HG03571 (cell line): ENCODE measurements around the gene SLC6A17.

Experiments
- ATAC-seq: cut with Tn5 transposase; IDR thresholded peaks from one replicate; pipeline ENCODE4 v1.9.1; 2021; ENCODE audit not compliant: unreplicated experiment

SLC6A17 gene

DNA sequence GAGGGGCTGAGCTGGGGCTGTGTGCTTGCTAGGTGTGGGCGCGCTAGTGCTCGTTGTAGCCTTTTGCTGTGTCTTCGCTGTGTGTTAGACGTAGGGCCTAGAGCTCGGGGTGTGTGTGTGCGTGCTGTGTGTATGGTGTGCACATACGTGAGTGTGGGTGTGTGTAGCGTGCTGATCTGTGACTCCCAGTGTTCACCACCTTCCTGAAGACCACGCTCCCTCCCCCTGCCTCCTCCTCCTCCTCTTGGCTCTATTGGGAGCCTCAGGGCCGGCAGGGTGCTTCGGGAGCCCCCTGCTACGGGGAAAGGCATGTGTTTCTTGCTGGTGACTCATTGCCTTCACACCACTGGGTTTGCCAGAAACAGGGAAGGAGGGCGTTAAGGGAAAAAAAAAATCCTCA, 50.4 kb downstream of the SLC6A17 start:
- ATAC-seq = no peak

DNA sequence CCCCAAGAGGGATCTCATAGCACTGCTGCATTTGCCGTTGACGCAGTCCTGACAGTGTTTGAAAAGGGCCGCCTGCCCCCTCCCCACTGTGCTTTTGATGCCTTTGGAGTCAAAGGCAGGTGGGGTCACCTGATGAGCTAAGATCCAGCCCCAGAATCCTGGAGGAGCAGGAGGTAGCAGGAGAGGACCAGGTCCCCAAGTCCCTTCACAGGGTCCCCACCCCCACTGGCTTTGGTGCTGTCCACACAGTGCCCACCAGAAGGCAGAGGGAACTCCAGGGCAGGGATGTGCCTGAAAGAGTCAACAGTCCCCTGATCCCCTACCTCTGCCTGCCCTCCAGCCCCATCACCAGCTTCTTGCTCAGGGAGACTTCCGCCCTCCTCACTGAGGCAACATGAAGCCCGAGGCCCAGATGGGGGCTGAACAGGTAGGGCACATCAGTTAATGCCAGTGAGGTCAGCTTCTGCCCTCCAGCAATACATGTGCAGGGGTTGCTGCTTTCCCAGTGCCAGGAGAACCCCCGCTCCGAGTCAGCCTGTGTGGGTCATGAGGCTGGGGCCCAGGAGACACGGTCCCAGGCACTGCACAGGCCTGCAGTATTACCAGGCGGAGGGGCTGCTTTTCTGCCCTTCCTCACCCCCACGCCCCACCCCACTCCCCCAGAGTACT, 51.0 kb downstream of the SLC6A17 start:
- no peak for ATAC-seq

- ATAC-seq = no peak
Measured at GRCh38 chr1:110203021-110203661, 52.8 kb downstream of the SLC6A17 start.

DNA sequence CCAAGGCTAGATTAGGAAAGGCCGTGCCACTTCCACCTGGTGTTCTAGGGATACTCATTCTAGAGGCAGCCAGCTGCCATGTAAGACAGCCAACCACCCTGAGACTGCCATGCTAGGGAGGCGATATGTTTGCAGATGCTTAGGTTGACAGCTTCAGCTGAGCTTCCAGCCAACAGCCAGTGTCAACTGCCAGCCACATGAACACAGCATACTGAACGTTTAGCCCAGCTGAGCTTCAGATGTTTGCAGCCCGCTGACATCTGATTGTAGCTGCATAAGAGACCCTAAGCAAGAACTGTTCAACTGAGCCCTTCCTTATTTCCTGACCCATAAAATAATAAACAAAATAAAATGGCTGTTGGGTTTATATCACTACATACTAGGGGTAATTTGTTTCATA, 54.9 kb downstream of the SLC6A17 start:
- ATAC-seq = no peak

GRCh38 chr1:110205591-110206155, 55.4 kb downstream of the SLC6A17 start:
- no peak for ATAC-seq

GRCh38 chr1:110206261-110206920, 56.1 kb downstream of the SLC6A17 start:
- ATAC-seq = no peak

DNA sequence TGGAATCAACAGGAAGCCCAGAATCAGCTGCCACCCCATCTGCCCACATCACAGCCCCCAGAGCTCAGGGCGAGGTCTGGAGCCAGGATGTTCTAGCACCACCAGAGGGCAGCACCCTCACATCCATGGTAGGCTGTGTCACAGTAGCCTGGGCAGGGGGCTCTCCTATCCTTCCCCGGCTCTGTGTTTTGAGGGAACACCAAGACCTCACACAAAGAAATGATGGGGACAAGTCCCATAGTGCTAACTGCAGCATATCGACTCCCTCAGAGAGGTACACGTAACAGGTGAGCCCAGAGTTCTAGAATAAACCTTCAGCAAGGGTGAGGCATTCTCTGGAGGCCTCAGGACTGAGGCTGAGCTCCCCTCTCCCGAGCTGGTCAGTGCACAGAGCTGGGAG, 57.5 kb downstream of the SLC6A17 start:
- ATAC-seq = no peak

GRCh38 chr1:110208916-110209645, 58.8 kb downstream of the SLC6A17 start:
- ATAC-seq = no peak

DNA sequence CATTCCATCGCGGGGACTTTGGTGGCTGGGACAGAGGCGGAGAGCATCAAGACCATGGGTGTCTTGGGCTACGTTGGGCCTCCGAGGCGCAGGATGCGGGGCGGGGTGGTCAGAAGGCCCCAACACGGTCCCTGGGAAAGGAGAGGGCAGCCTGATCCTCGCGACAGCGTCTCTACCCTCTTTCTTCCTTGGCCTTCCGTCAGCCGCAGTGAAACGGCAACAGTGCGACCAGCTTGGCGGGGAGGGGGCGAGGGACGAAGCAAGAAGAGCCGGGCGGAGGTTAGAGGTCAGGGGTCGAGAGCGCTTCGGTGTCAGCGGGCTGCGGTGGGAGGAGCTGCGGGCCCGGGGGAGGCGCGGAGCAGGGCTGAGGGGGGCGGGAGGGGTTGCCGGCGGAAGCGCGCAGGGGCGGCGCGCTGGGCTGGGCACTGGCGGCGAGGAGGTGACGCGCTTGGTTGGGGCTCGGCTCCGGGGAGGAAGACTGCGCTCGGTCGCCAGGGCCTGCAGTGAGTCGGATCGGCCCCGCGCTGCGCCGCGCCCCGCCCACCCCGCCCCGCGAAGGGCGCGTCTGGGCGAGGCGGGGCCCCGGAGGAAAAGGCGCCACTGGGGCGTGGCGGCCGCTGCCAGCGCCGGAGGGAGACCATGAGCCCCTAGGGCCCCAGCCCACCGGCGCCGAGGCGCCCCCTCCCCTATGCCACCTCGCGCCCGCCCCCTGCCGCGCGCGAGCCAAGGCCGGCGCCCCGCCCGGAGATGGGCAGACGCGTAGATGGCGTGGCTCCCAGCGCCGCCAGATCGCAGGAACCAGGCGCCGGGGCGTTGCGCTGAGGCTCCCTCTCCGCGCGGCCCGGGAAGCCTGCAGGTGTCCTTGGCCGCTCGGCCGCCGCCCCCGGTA, 59.7 kb downstream of the SLC6A17 start, which contains the start of gene KCNC4:
TSS of gene KCNC4 (plus strand) at position 600 of the 889 bp plus-strand sequence. CDS start 1,186 bp downstream, outside the sequence.
- ATAC-seq = peak; percentile 84

- ATAC-seq = peak; percentile 2
Measured at GRCh38 chr1:110210604-110211495, 60.6 kb downstream of the SLC6A17 start.

DNA sequence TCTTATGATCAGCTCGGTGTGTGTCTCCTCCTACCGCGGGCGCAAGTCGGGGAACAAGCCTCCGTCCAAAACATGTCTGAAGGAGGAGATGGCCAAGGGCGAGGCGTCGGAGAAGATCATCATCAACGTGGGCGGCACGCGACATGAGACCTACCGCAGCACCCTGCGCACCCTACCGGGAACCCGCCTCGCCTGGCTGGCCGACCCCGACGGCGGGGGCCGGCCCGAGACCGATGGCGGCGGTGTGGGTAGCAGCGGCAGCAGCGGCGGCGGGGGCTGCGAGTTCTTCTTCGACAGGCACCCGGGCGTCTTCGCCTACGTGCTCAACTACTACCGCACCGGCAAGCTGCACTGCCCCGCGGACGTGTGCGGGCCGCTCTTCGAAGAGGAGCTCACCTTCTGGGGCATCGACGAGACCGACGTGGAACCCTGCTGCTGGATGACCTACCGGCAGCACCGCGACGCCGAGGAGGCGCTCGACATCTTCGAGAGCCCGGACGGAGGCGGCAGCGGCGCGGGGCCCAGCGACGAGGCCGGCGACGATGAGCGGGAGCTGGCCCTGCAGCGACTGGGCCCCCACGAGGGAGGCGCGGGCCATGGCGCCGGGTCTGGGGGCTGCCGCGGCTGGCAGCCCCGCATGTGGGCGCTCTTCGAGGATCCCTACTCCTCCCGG, 61.3 kb downstream of the SLC6A17 start:
- ATAC-seq = no peak

GRCh38 chr1:110212169-110213142, 62.2 kb downstream of the SLC6A17 start:
- ATAC-seq = no peak

GRCh38 chr1:110213143-110213540, 62.8 kb downstream of the SLC6A17 start:
- no peak for ATAC-seq

DNA sequence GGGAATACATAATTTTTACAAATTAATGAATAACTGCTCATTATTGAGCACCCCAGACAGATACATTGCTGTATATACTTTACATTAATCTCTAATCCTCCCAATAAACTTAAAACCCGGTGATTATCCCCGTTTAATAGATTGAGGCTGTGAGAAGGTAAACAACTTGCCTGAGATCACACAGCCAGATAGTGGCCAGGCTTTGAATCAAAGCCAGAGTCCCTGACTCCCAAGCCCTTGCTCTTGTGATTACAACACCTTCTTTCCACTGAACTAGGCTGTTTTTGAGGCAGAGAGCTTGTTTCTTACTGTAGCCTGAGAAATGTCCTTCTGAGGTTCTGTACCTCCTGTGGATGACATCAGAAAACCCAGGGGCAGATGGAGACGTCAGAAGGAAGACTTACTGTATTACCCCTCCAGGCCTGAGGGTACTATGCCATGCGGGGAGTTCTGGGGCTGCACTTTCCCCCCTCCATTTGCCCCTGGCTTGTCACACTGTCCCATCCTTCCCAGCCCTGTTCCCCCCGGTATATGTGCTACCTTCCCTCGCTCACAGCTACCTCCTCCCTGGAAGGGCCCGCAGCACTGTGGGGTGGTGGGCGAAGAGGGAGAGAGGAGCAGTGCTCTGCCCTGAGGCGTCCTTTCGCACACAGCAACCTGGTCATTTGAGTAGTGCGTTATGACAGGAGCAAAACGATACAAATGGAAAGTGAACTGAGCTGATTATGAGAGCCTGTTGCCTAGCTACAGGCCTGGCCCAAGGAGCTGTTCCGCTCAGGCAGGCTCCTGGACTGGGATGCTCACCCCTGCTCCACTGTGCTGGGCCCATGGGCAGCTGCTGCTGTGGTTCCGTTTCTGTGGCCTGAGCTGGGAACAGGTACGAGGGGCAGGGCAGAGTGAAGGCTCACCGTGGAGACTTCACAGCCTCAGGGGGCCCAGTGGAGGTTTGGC, 64.4 kb downstream of the SLC6A17 start:
- no peak for ATAC-seq

DNA sequence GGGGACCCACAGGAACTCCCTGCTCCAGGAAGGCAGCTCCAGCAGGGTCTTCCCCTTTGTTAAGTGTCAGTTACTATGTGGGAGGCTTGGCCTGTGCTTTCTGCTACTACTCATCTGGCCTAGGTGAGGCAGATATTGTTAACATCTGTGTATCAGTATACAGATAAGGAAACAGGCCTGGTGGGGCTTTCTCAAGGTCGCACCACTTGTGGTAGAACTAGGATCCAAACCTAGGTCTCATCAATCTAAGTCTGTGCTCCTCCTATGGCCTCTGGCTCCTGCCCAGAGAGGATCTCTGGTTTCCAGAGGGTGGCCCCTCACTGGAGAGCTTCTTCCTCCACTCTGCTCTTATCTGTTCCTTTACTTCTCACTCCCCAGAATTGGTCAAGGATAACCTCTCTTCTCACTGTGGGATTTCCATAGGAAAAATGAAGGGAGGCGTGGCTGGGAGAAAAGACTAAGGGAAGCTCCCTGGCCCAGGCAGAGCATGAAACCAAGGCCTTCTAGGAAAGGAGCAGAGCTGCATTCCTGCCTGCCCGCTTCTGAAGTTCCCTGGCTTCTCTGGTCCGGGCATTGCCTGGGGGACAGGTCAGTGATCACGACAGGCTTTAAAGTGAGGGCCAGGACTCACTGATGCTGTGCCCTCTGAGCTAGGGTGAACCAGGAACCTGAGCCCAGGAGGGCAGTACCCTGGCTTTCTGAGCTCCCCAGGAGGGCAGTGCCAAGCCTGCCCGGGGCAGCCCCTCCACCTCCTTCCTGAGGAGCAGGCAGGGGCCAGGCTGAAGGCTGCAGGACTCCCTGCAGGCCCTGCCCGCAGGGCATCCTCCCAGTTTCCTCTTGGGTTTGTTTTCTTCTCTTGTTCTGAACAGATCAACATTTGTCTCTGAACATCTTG, 65.6 kb downstream of the SLC6A17 start:
- ATAC-seq = no peak
